Mesenchymal stem cell (in vitro differentiated cells and primary cell): ENCODE measurements around the gene EVL.
A peak's percentile ranks its signal among the peaks of the same experiment; 100 is the strongest.

Experiments
- DNase-seq: peaks from one replicate; pipeline ENCODE4 v3.0.0-alpha.2; 2013
- H2AFZ ChIP-seq: one replicate; pipeline ENCODE4 v1.6.1; 2013; ENCODE audit warnings: low read depth, mild to moderate bottlenecking, control low read depth, inconsistent platforms, low read length, moderate library complexity
- H2AK5ac ChIP-seq: 2 replicates; pipeline ENCODE4 v1.6.1; 2013; ENCODE audit warnings: low read length, moderate library complexity, mild to moderate bottlenecking, inconsistent platforms; ENCODE audit not compliant: severe bottlenecking
- H2BK120ac ChIP-seq: one replicate; pipeline ENCODE4 v1.6.1; 2013; ENCODE audit warnings: low read depth, mild to moderate bottlenecking, inconsistent platforms, low read length, moderate library complexity
- H2BK12ac ChIP-seq, 2 experiments: one replicate each; pipeline ENCODE4 v1.6.1; 2013; ENCODE audit warnings: inconsistent platforms in 2 of 2, low read length in 2 of 2, mild to moderate bottlenecking in 2 of 2, moderate library complexity in 2 of 2, control low read depth in 1 of 2
- H2BK15ac ChIP-seq: one replicate; pipeline ENCODE4 v1.6.1; 2013; ENCODE audit warnings: mild to moderate bottlenecking, low read depth, inconsistent platforms; ENCODE audit not compliant: poor library complexity, severe bottlenecking
- H2BK5ac ChIP-seq: 2 replicates; pipeline ENCODE4 v1.6.1; 2013; ENCODE audit warnings: low read depth, mild to moderate bottlenecking, low read length, control low read depth, inconsistent platforms; ENCODE audit not compliant: poor library complexity, severe bottlenecking
- H3K14ac ChIP-seq, 2 experiments: one replicate each; pipeline ENCODE4 v1.6.1; 2013; ENCODE audit warnings: inconsistent platforms in 2 of 2, low read length in 2 of 2, control low read depth in 1 of 2, mild to moderate bottlenecking in 1 of 2, moderate library complexity in 1 of 2
- H3K18ac ChIP-seq, 2 experiments: one replicate each; pipeline ENCODE4 v1.6.1; 2013; ENCODE audit warnings: inconsistent platforms in 2 of 2, low read length in 2 of 2, control low read depth in 1 of 2, low read depth in 1 of 2, mild to moderate bottlenecking in 1 of 2
- H3K23ac ChIP-seq, 2 experiments: one replicate each; pipeline ENCODE4 v1.6.1; 2013; ENCODE audit warnings: inconsistent platforms in 2 of 2, low read length in 2 of 2, mild to moderate bottlenecking in 2 of 2, moderate library complexity in 2 of 2, control low read depth in 1 of 2
- H3K27ac ChIP-seq: 2 replicates; pipeline ENCODE4 v1.5.1; 2013; ENCODE audit warnings: mild to moderate bottlenecking, moderate library complexity, low read length, control low read depth, inconsistent platforms; ENCODE audit not compliant: poor library complexity, severe bottlenecking
- H3K27me3 ChIP-seq, 2 experiments: 2 replicates each; pipeline versions ENCODE4 v1.6.1 to v1.7.0; 2013; ENCODE audit warnings: low read length in 2 of 2, mild to moderate bottlenecking in 2 of 2, moderate library complexity in 2 of 2, control low read depth in 1 of 2, inconsistent platforms in 1 of 2; ENCODE audit not compliant: control insufficient read depth in 1 of 2, insufficient read depth in 1 of 2
- H3K36me3 ChIP-seq, 2 experiments: 2 replicates each; pipeline versions ENCODE4 v1.6.1 to v1.7.0; 2013; ENCODE audit warnings: low read length in 2 of 2, control low read depth in 1 of 2, inconsistent platforms in 1 of 2, low read depth in 1 of 2, mild to moderate bottlenecking in 1 of 2; ENCODE audit not compliant: insufficient read depth in 2 of 2, control insufficient read depth in 1 of 2
- H3K4ac ChIP-seq, 2 experiments: one replicate each; pipeline ENCODE4 v1.6.1; 2013; ENCODE audit warnings: inconsistent platforms in 2 of 2, low read length in 2 of 2, mild to moderate bottlenecking in 2 of 2, moderate library complexity in 2 of 2, control low read depth in 1 of 2, low read depth in 1 of 2
- H3K4me1 ChIP-seq: 2 replicates; pipeline ENCODE4 v1.6.1; 2013; ENCODE audit warnings: low read depth, low read length, control low read depth; ENCODE audit not compliant: control insufficient read depth, insufficient read depth
- H3K4me2 ChIP-seq: 2 replicates; pipeline ENCODE4 v1.6.1; 2013; ENCODE audit warnings: low read length, mild to moderate bottlenecking, inconsistent platforms; ENCODE audit not compliant: poor library complexity, severe bottlenecking
- H3K4me3 ChIP-seq, 2 experiments: 2 replicates each; pipeline versions ENCODE4 v1.5.1 to v1.7.0; 2013; ENCODE audit warnings: low read length in 2 of 2, mild to moderate bottlenecking in 2 of 2, control low read depth in 1 of 2, low read depth in 1 of 2; ENCODE audit not compliant: insufficient read depth in 1 of 2
- H3K79me1 ChIP-seq: replicated peaks from 2 replicates; pipeline ENCODE4 v1.6.1; 2013; ENCODE audit warnings: mild to moderate bottlenecking, control low read depth, low read length, inconsistent platforms; ENCODE audit not compliant: poor library complexity, severe bottlenecking
- H3K9ac ChIP-seq: 2 replicates; pipeline ENCODE4 v1.7.0; 2013; ENCODE audit warnings: mild to moderate bottlenecking, low read length, moderate library complexity
- H3K9me3 ChIP-seq: 2 replicates; pipeline ENCODE4 v1.7.0; 2013; ENCODE audit warnings: mild to moderate bottlenecking, low read length; ENCODE audit not compliant: control insufficient read depth
- H4K8ac ChIP-seq: one replicate; pipeline ENCODE4 v1.6.1; 2013; ENCODE audit warnings: inconsistent platforms, mild to moderate bottlenecking, low read length, moderate library complexity
- H4K91ac ChIP-seq: one replicate; pipeline ENCODE4 v1.6.1; 2013; ENCODE audit warnings: mild to moderate bottlenecking, low read length, inconsistent platforms
- WGBS: methylation state at CpG from one replicate; pipeline ENCODE4 v1.1.7; 2013; ENCODE audit warnings: mixed read lengths; 5-methylcytosine and 5-hydroxymethylcytosine counted together

EVL gene

GRCh38 chr14:100098171-100098570 is 32.9 kb downstream of the EVL start:
- no peak overlapping the region for H4K8ac ChIP-seq
- no peak overlapping the region for H3K18ac ChIP-seq
- no peak overlapping the region for H2AFZ ChIP-seq
- peaks cover 7 to 21% of the 10 kb centered on the region in 2 experiments for H3K36me3 ChIP-seq
- no peak overlapping the region for H3K9ac ChIP-seq
- H3K4me3 ChIP-seq, result no peak overlapping the region
- H2BK12ac ChIP-seq, result no peak overlapping the region
- no peak overlapping the region for H2BK120ac ChIP-seq
- H3K27me3 ChIP-seq, result no peaks in the 10 kb centered on the region
- H3K14ac ChIP-seq, result no peak overlapping the region
- H2BK15ac ChIP-seq, result no peak overlapping the region
- H3K4me1 ChIP-seq, result peaks cover 2% of the 10 kb centered on the region
- no peak overlapping the region for H2BK5ac ChIP-seq
- no peaks in the 10 kb centered on the region for H3K9me3 ChIP-seq
- no peak overlapping the region for H3K23ac ChIP-seq
- DNase-seq, result no peak
- H4K91ac ChIP-seq, result no peak overlapping the region
- H3K4me2 ChIP-seq, result no peak overlapping the region
- H3K27ac ChIP-seq, result no peak overlapping the region
- no peak overlapping the region for H3K4ac ChIP-seq
- H2AK5ac ChIP-seq, result no peak overlapping the region
- H3K79me1 ChIP-seq, result peaks cover 16% of the 10 kb centered on the region
- WGBS, result 95% methylated on average over 8 of the region's 8 CpGs

- H3K4me3 ChIP-seq, result no peak overlapping the region
- H3K4ac ChIP-seq, result no peak overlapping the region
- H3K9ac ChIP-seq, result no peak overlapping the region
- no peak overlapping the region for H3K27ac ChIP-seq
- no peak overlapping the region for H2AK5ac ChIP-seq
- H3K9me3 ChIP-seq, result no peaks in the 10 kb centered on the region
- no peak overlapping the region for H2BK120ac ChIP-seq
- no peak overlapping the region for H2BK12ac ChIP-seq
- H3K14ac ChIP-seq, result no peak overlapping the region
- H2BK5ac ChIP-seq, result no peak overlapping the region
- 97% methylated on average over 14 of the region's 14 CpGs for WGBS
- no peak overlapping the region for H3K4me2 ChIP-seq
- no peak overlapping the region for H4K8ac ChIP-seq
- no peak overlapping the region for H4K91ac ChIP-seq
- peaks cover 6% of the 10 kb centered on the region for H3K4me1 ChIP-seq
- peaks cover 22% of the 10 kb centered on the region for H3K79me1 ChIP-seq
- peaks cover 11 to 16% of the 10 kb centered on the region in 2 experiments for H3K36me3 ChIP-seq
- H3K18ac ChIP-seq, result no peak overlapping the region
- H3K23ac ChIP-seq, result no peak overlapping the region
- no peak for DNase-seq
- no peak overlapping the region for H2AFZ ChIP-seq
- H3K27me3 ChIP-seq, result no peaks in the 10 kb centered on the region
- H2BK15ac ChIP-seq, result no peak overlapping the region
Observed at GRCh38 chr14:100100032-100100703, 34.9 kb downstream of the EVL start.

- Histone ChIP-seq H3K27ac (no peak overlapping the region), H2BK12ac (no peak overlapping the region), H3K9ac (no peak overlapping the region), H3K23ac (no peak overlapping the region), H2AK5ac (no peak overlapping the region), H3K36me3 (peaks cover 16 to 18% of the 10 kb centered on the region in 2 experiments), H3K9me3 (no peaks in the 10 kb centered on the region), H3K14ac (no peak overlapping the region), H3K18ac (no peak overlapping the region), H3K4me1 (peaks cover 4% of the 10 kb centered on the region), H3K4me2 (no peak overlapping the region), H2BK15ac (no peak overlapping the region), H3K27me3 (no peaks in the 10 kb centered on the region), H2BK120ac (no peak overlapping the region), H4K8ac (no peak overlapping the region), H2AFZ (no peak overlapping the region), H3K4me3 (no peak overlapping the region), H3K79me1 (peaks cover 31% of the 10 kb centered on the region), H4K91ac (no peak overlapping the region), H2BK5ac (no peak overlapping the region), H3K4ac (no peak overlapping the region)
- no peak for DNase-seq
- 84% methylated on average over 7 of the region's 8 CpGs for WGBS
Observed at GRCh38 chr14:100102156-100102785, 37.0 kb downstream of the EVL start.

GRCh38 chr14:100103250-100104005 is 38.2 kb downstream of the EVL start:
- Histone ChIP-seq H2BK120ac (no peak overlapping the region), H4K91ac (no peak overlapping the region), H3K79me1 (peaks cover 29% of the 10 kb centered on the region), H3K4me3 (no peak overlapping the region), H3K9me3 (no peaks in the 10 kb centered on the region), H2AK5ac (no peak overlapping the region), H3K18ac (no peak overlapping the region), H3K9ac (peak overlapping the region; percentile 12), H3K36me3 (peaks cover 4 to 12% of the 10 kb centered on the region in 2 experiments), H2AFZ (no peak overlapping the region), H3K4ac (no peak overlapping the region), H4K8ac (no peak overlapping the region), H2BK5ac (no peak overlapping the region), H3K27me3 (no peaks in the 10 kb centered on the region), H3K4me2 (no peak overlapping the region), H3K23ac (no peak overlapping the region), H2BK12ac (no peak overlapping the region), H3K27ac (no peak overlapping the region), H3K4me1 (peaks cover 5% of the 10 kb centered on the region), H3K14ac (no peak overlapping the region), H2BK15ac (peak overlapping the region; percentile 44)
- DNase-seq, result no peak
- 96% methylated on average over 10 of the region's 10 CpGs for WGBS
